ENCODE results near the gene NCOA4. TPM values are rescaled to one million over a fixed set of nuclear protein-coding genes. Genes with fewer than 3 reads are reported as not detected.

NCOA4 gene
- polyA plus RNA-seq, 1 experiment, result 108 TPM

- peaks cover 6% of the 10 kb centered on the region; the same call in 1 of the 2 replicates for H3K27me3 ChIP-seq (ENCODE audit: control insufficient read depth, insufficient read depth, low read length)
- ChIA-PET POLR2A (no interaction called here), CTCF (interaction anchor here (0.6 kb wide), 1 partner anchor 788 kb away, joined by 3 read pairs; no protein-coding TSS in a partner anchor)
- no peak for TF ChIP-seq CTCF (IDR thresholded peaks at IDR 0.05; ENCODE audit: insufficient read depth, low read depth, low read length)
- H3K4me3 ChIP-seq (ENCODE audit: low read depth, low read length), result no peak overlapping the region
- no peak for DNase-seq (ENCODE audit: low read depth)
- H3K36me3 ChIP-seq (ENCODE audit: control insufficient read depth, insufficient read depth, low read length), result no peaks in the 10 kb centered on the region
These were observed 26.6 kb upstream of the NCOA4 start for GRCh38 chr10:46057038-46057437.

GRCh38 chr10:46055771-46056170 lies 25.3 kb upstream of the NCOA4 start:
- CTCF ChIA-PET, result no interaction called here
- no peak overlapping the region for H3K4me3 ChIP-seq (ENCODE audit: low read depth, low read length)
- TF ChIP-seq CTCF (IDR thresholded peaks at IDR 0.05; ENCODE audit: insufficient read depth, low read depth, low read length), result no peak
- no peak for DNase-seq (ENCODE audit: low read depth)
- H3K27me3 ChIP-seq (ENCODE audit: control insufficient read depth, insufficient read depth, low read length), result peaks cover 6% of the 10 kb centered on the region; the same call in 1 of the 2 replicates
- H3K36me3 ChIP-seq (ENCODE audit: control insufficient read depth, insufficient read depth, low read length), result no peaks in the 10 kb centered on the region
- POLR2A ChIA-PET, result no interaction called here

- DNase-seq (ENCODE audit: low read depth), result no peak
- CTCF ChIA-PET, result no interaction called here
- POLR2A ChIA-PET, result no interaction called here
- peaks cover 5% of the 10 kb centered on the region; the same call in 1 of the 2 replicates for H3K27me3 ChIP-seq (ENCODE audit: control insufficient read depth, insufficient read depth, low read length)
- TF ChIP-seq CTCF (IDR thresholded peaks at IDR 0.05; ENCODE audit: insufficient read depth, low read depth, low read length), result no peak
- H3K36me3 ChIP-seq (ENCODE audit: control insufficient read depth, insufficient read depth, low read length), result no peaks in the 10 kb centered on the region
- H3K4me3 ChIP-seq (ENCODE audit: low read depth, low read length), result no peak overlapping the region
These were observed 23.4 kb upstream of the NCOA4 start for GRCh38 chr10:46053534-46054434.

- CTCF ChIA-PET, result interaction anchor here (1.4 kb wide), 1 partner anchor 27 kb away, joined by 4 read pairs; no protein-coding TSS in a partner anchor
These were observed 22.5 kb upstream of the NCOA4 start for GRCh38 chr10:46052791-46053375.

More at GRCh38 chr10:46052791-46053375, 22.5 kb upstream of the NCOA4 start:
- POLR2A ChIA-PET, result no interaction called here
- Histone ChIP-seq H3K36me3 (ENCODE audit: control insufficient read depth, insufficient read depth, low read length) (no peaks in the 10 kb centered on the region), H3K4me3 (ENCODE audit: low read depth, low read length) (no peak overlapping the region), H3K27me3 (ENCODE audit: control insufficient read depth, insufficient read depth, low read length) (peaks cover 5% of the 10 kb centered on the region; the same call in 1 of the 2 replicates)
- no peak for DNase-seq (ENCODE audit: low read depth)
- TF ChIP-seq CTCF (IDR thresholded peaks at IDR 0.05; ENCODE audit: insufficient read depth, low read depth, low read length), result no peak

Measured in BJ (cell line).